ENCODE results near the gene GDPGP1.
A peak's percentile ranks its signal among the peaks of the same experiment; 100 is the strongest.

GDPGP1 gene

GRCh38 chr15:90232941-90233386 lies 1.0 kb upstream of the GDPGP1 start:
- peak overlapping the region; percentile 74 for H3K4me3 ChIP-seq (ENCODE audit: low read length)
- peak; percentile 52 for TF ChIP-seq CTCF (IDR thresholded peaks at IDR 0.05; ENCODE audit: insufficient read depth, low read depth, low read length, missing control alignments)
- peak; percentile 46 for DNase-seq (ENCODE audit: low read depth)

GRCh38 chr15:90233387-90234095 lies 468 bp upstream of the GDPGP1 start, which contains the start of gene CIB1:
Gene CIB1 (minus strand): TSS chr15:90233941. CDS start chr15:90233885, 56 bp downstream.
- DNase-seq (ENCODE audit: low read depth), result peak; percentile 98
- no peak for TF ChIP-seq CTCF (IDR thresholded peaks at IDR 0.05; ENCODE audit: insufficient read depth, low read depth, low read length, missing control alignments)
- H3K4me3 ChIP-seq (ENCODE audit: low read length), result peak within 1 kb of the TSS; percentile 74

- H3K4me3 ChIP-seq (ENCODE audit: low read length), result no peak overlapping the region
- no peak for TF ChIP-seq CTCF (IDR thresholded peaks at IDR 0.05; ENCODE audit: insufficient read depth, low read depth, low read length, missing control alignments)
These were observed 5.4 kb downstream of the GDPGP1 start for GRCh38 chr15:90239371-90239770.

GRCh38 chr15:90240856-90241255 lies 6.8 kb downstream of the GDPGP1 start:
- H3K4me3 ChIP-seq (ENCODE audit: low read length), result no peak overlapping the region
- TF ChIP-seq CTCF (IDR thresholded peaks at IDR 0.05; ENCODE audit: insufficient read depth, low read depth, low read length, missing control alignments), result no peak
- no peak for DNase-seq (ENCODE audit: low read depth)

More at GRCh38 chr15:90239371-90239770, 5.4 kb downstream of the GDPGP1 start:
- no peak for DNase-seq (ENCODE audit: low read depth)

- no peak for TF ChIP-seq CTCF (IDR thresholded peaks at IDR 0.05; ENCODE audit: insufficient read depth, low read depth, low read length, missing control alignments)
- DNase-seq (ENCODE audit: low read depth), result no peak
These were observed 7.6 kb downstream of the GDPGP1 start for GRCh38 chr15:90241343-90242192.

GRCh38 chr15:90243943-90244639 lies 10.1 kb downstream of the GDPGP1 start:
- no peak overlapping the region for H3K4me3 ChIP-seq (ENCODE audit: low read length)
- DNase-seq (ENCODE audit: low read depth), result no peak
- TF ChIP-seq CTCF (IDR thresholded peaks at IDR 0.05; ENCODE audit: insufficient read depth, low read depth, low read length, missing control alignments), result no peak

More at GRCh38 chr15:90241343-90242192, 7.6 kb downstream of the GDPGP1 start:
- no peak overlapping the region for H3K4me3 ChIP-seq (ENCODE audit: low read length)
